A549 treated with DMSO at 1 μM for 4 hours (cell line): ENCODE measurements around the gene HOMEZ. TPM values are rescaled to one million over a fixed set of nuclear protein-coding genes. Genes with fewer than 3 reads are reported as not detected.

Experiments
- total RNA-seq: library from RNA; stranded (reverse); fragments of 200-300 nt; extraction: Qiagen RNA extraction; gene quantifications from 5 replicates; pipeline ENCODE4 v1.2.3, GENCODE V29; 2022; ENCODE audit warnings: low read depth

HOMEZ gene, protein sequence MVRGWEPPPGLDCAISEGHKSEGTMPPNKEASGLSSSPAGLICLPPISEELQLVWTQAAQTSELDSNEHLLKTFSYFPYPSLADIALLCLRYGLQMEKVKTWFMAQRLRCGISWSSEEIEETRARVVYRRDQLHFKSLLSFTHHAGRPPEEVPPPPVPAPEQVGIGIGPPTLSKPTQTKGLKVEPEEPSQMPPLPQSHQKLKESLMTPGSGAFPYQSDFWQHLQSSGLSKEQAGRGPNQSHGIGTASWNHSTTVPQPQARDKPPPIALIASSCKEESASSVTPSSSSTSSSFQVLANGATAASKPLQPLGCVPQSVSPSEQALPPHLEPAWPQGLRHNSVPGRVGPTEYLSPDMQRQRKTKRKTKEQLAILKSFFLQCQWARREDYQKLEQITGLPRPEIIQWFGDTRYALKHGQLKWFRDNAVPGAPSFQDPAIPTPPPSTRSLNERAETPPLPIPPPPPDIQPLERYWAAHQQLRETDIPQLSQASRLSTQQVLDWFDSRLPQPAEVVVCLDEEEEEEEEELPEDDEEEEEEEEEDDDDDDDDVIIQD
- total RNA-seq: 6.6 to 9.4 TPM (median 8.4 TPM) in 5 replicates

DNA sequence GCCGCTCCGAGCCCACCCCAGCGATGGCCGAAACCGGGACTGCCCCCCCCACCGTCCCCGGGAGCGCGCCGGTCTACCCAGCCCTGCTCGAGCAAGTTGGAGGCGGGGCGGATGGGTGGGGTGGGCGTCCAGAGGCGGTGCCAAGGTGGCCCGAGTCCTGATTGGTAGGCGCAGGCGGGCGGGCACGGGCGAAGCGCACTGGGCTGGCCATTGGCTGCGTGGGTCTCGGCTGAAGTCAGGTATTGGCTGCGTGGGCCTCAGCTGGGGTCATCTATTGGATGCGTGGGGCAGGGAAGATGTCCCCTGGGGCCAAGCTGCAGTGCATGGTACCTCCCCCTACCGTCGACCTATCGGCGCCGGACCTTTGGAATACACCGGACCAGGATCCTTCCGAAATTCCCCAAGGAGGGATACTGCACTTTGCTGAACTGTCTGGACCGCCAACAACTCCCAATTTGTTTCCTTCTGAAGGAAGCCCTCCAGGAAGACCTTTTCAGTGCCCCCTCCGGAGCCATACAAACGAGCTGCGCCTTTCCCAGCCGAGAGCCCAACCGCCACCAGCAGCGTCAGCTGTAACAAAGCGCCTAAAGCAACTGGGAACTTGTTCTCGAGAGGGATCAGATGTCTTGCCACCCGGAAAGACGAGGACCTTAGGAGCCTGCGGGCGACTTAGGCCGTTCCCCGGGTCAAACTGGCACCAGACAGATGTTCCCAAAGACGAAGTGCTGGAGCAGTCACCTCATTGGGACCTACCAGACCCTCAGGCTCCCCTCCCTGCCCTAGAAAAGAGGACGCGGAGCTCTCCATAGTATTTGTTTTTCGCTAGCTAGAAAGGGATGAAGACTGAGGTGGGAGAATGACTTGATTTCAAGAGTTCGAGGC lies at the start of gene HOMEZ:
TSS of gene HOMEZ (minus strand) at position 113 of the 882 bp plus-strand sequence. CDS start 180 bp downstream, outside the sequence.

GRCh38 chr14:23320584-23321571 lies 34.9 kb upstream of the HOMEZ start, which contains the start of gene PABPN1:
TSS of gene PABPN1 (plus strand) at chr14:23321457. CDS start at chr14:23321470, 13 bp downstream.

DNA sequence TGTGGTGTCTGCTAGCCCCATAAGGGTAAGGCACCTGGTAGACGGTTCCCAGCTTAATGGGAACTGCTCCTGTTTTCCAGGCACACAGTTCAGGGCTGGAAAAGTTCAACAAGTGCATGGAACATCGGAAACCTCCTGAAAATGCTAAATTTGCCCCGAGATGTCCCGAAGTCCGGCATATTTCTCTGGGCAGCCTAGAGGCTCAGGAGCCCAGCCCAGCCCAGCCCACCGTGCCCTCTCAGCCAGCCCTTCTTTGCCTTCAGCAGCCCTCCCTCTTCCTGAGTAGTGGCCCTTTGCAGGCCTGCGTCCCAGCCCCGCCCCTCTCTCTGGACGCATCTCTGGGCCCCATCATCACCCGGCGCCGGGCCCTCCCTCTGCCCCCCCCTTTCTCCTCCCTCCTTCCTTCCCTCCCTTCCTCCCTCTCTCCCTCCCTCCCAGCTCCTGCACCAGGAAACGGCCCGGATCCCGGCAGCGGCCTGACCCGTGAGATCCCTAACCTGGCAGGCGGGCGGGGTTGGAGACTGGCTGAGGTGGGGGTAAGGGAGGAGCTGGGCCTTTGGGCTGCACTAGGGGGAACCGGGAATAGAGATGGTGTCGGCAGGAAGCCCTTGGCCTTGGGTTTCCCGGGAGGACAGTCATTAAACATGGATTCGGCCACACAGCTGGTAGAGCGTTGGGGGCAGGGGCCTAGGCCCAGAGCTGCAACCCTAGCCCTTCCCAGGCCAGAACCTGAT lies 20.6 kb upstream of the HOMEZ start, which contains the start of gene BCL2L2:
TSS of gene BCL2L2 (plus strand) at position 422 of the 734 bp plus-strand sequence. CDS start 935 bp downstream, outside the sequence.

DNA sequence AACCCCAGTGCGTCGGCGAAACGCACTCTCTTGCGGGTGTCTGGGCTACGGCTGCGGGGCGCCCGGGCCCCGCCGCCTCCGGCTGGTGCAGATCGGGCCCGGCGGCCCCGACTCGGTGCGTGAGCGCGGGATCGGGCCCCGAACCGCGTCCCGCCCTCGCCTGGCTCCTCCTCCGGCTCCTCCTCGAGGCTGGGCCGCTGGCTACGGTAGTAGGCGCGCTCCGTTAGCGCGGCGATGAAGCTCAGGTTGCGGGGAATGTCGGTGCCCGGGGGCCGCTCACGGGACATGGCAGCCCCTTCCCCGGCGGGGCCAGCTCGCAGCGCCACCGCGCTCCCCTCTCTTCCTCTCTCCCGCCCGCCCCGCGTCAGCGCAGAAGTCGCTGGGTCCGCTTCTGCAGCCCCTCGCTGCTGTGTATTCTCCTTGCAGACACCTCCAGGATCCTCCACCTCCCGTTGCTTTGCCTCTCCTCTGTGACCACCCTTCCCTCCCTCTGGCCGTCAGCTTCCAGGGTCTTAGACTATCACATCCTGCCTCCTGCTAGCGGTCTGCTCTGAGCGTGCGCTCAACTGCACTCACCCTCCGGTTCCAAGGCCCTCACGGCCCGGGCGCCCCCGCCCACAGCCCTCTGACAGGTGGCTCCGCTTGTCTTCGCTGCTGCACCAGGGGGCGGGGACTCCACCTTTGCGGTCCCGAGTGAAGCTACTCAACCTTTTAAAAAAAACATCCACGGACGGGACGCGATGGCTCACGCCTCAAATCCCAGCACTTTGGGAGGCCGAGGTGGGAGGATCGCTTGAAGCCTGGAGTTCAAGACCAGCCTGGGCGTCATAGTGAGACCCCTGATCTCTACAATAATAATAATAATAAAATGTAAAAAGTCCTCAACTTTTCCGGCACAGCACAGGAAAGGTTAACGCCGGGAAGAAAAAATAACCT lies 16.6 kb upstream of the HOMEZ start, which contains the start of gene PPP1R3E:
TSS of gene PPP1R3E (minus strand) at position 570 of the 936 bp plus-strand sequence. CDS start at position 287, 283 bp downstream.

GRCh38 chr14:23237772-23238594 lies 47.9 kb downstream of the HOMEZ start, which contains the start of gene RNF212B:
TSS of gene RNF212B (plus strand) at chr14:23237936. CDS start at chr14:23240346, 2,410 bp downstream.

Other genes starting within 250 kb of the HOMEZ start
- not detected in 5 replicates for gene PSMB11, start 243.9 kb downstream of the HOMEZ start, total RNA-seq
- 3.4 to 6.1 TPM (median 4.9 TPM) in 5 replicates for gene CDH24, start 228.6 kb downstream of the HOMEZ start, total RNA-seq
- 109 to 121 TPM (median 111 TPM) in 5 replicates for gene ACIN1, start 191.0 kb downstream of the HOMEZ start, total RNA-seq
- 77.8 to 107 TPM (median 105 TPM) in 5 replicates for gene C14orf119, start 190.6 kb downstream of the HOMEZ start, total RNA-seq
- gene CIROP, start 181.1 kb downstream of the HOMEZ start, total RNA-seq: not detected in 5 replicates
- gene CEBPE, start 166.9 kb downstream of the HOMEZ start, total RNA-seq: 0.05 to 0.06 TPM in 2 of 5 replicates, not detected in the others
- gene SLC7A8, start 102.5 kb downstream of the HOMEZ start, total RNA-seq: 0.25 to 0.69 TPM (median 0.34 TPM) in 5 replicates
- gene RNF212B, start 48.2 kb downstream of the HOMEZ start, total RNA-seq: not detected in 5 replicates
- 3.3 to 5.4 TPM (median 4.4 TPM) in 5 replicates for gene PPP1R3E, start 16.7 kb upstream of the HOMEZ start, total RNA-seq
- gene BCL2L2, start 20.7 kb upstream of the HOMEZ start, total RNA-seq: 19.4 to 23.1 TPM (median 21.3 TPM) in 5 replicates
- gene PABPN1, start 35.3 kb upstream of the HOMEZ start, total RNA-seq: 140 to 168 TPM (median 158 TPM) in 5 replicates
- 5.8 to 7.9 TPM (median 6.6 TPM) in 5 replicates for gene SLC22A17, start 66.8 kb upstream of the HOMEZ start, total RNA-seq
- gene EFS, start 79.0 kb upstream of the HOMEZ start, total RNA-seq: not detected in 5 replicates
- gene IL25, start 86.7 kb upstream of the HOMEZ start, total RNA-seq: not detected in 5 replicates
- not detected in 5 replicates for gene CMTM5, start 90.9 kb upstream of the HOMEZ start, total RNA-seq
- gene MYH6, start 122.1 kb upstream of the HOMEZ start, total RNA-seq: not detected in 5 replicates
- not detected in 5 replicates for gene MYH7, start 149.5 kb upstream of the HOMEZ start, total RNA-seq
- gene NGDN, start 183.6 kb upstream of the HOMEZ start, total RNA-seq: 64.5 to 68.9 TPM (median 66.7 TPM) in 5 replicates